Keratinocyte (primary cell): ENCODE results near the gene PHOSPHO1.

Source experiments
- EZH2 ChIP-seq: IDR thresholded peaks from one replicate; pipeline ENCODE4 v1.6.1; 2012; ENCODE audit warnings: inconsistent platforms, mild to moderate bottlenecking, low read length, moderate library complexity
- TF ChIP-seq, protein P1 (sequence below), 3 experiments: IDR thresholded peaks in 1 of 3; conservative IDR thresholded peaks in 1 of 3; optimal IDR thresholded peaks in 1 of 3; 2 replicates in 2 of 3; 3 replicates in 1 of 3; pipeline versions ENCODE3 to v1.5.1; 2011; ENCODE audit warnings: low read length in 3 of 3, mild to moderate bottlenecking in 3 of 3, moderate library complexity in 2 of 3, control low read depth in 1 of 3, inconsistent platforms in 1 of 3; ENCODE audit not compliant: insufficient read depth in 2 of 3; ENCODE audit errors: extremely low read depth in 1 of 3

DNA sequence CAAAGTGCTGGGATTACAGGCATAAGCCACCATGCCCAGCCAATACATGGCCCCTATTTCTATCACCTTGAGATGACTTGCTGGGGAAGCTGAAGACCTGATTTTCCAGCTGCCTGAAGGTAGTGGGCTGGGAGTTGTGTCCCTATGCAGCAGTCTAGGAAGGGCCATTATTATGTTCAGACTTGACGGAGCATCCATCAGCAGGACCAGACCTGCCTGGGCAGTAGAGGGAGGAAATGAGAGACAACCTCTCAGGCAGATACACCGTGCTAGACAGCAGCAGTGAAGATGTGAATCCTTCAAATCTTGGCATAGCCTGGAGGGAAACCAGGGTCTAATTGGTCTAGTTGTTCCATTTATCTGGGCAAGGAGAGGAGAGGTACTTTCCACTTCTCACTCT is 35.6 kb upstream of the PHOSPHO1 start:
- no peak for TF ChIP-seq EZH2
- TF ChIP-seq, protein P1, sequence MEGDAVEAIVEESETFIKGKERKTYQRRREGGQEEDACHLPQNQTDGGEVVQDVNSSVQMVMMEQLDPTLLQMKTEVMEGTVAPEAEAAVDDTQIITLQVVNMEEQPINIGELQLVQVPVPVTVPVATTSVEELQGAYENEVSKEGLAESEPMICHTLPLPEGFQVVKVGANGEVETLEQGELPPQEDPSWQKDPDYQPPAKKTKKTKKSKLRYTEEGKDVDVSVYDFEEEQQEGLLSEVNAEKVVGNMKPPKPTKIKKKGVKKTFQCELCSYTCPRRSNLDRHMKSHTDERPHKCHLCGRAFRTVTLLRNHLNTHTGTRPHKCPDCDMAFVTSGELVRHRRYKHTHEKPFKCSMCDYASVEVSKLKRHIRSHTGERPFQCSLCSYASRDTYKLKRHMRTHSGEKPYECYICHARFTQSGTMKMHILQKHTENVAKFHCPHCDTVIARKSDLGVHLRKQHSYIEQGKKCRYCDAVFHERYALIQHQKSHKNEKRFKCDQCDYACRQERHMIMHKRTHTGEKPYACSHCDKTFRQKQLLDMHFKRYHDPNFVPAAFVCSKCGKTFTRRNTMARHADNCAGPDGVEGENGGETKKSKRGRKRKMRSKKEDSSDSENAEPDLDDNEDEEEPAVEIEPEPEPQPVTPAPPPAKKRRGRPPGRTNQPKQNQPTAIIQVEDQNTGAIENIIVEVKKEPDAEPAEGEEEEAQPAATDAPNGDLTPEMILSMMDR (optimal IDR thresholded peaks at IDR 0.05 in 1 of 3, IDR thresholded peaks at IDR 0.05 in 1 of 3, conservative IDR thresholded peaks at IDR 0.05 in 1 of 3; ENCODE audit: extremely low read depth in 1 of 3, insufficient read depth in 2 of 3, low read length in 3 of 3) = no peak
